ENCODE measurements around the gene SEMA3B. TPM values are rescaled to one million over a fixed set of nuclear protein-coding genes. Genes with fewer than 3 reads are reported as not detected.
A peak's percentile ranks its signal among the peaks of the same experiment; 100 is the strongest.

SEMA3B gene
- total and polyA plus RNA-seq, 9 of the 15 experiments (the other 6 are each of a cell fraction or from before 2014, with no cell fraction given), result 0.03 to 1.8 (median 0.55) TPM; not detected in 1

GRCh38 chr3:50272911-50273688, 4.2 kb downstream of the SEMA3B start (continued):
- TF ChIP-seq ZNF609 (CRISPR knock-in tag; IDR thresholded peaks at IDR 0.05; ENCODE audit: borderline replicate concordance), result no peak
- no peak for TF ChIP-seq MYNN (IDR thresholded peaks at IDR 0.05)
- no peak for TF ChIP-seq MYNN (CRISPR knock-in tag; IDR thresholded peaks at IDR 0.05)
- TF ChIP-seq THRA (IDR thresholded peaks at IDR 0.05), result no peak
- no peak for TF ChIP-seq PRPF4 (IDR thresholded peaks at IDR 0.05; ENCODE audit: insufficient read depth, low read depth, low read length, poor library complexity, severe bottlenecking)
- TF ChIP-seq ATF1 (CRISPR knock-in tag; IDR thresholded peaks at IDR 0.05), result no peak
- 0 out of 2 replicates have a peak, but pooled peaks have one; percentile 24 for TF ChIP-seq ATF1 (tag; IDR thresholded peaks at IDR 0.05)
- TF ChIP-seq ZBTB26 (CRISPR knock-in tag; IDR thresholded peaks at IDR 0.05), result no peak
- TF ChIP-seq ZNF592 (IDR thresholded peaks at IDR 0.05), result no peak
- TF ChIP-seq ZBTB34 (CRISPR knock-in tag; IDR thresholded peaks at IDR 0.05), result no peak
- TF ChIP-seq PML (IDR thresholded peaks at IDR 0.05; ENCODE audit: low read length), result no peak
- peak in 1 of 3 experiments; percentile 35 for TF ChIP-seq YY1 (IDR thresholded peaks at IDR 0.05; ENCODE audit: borderline replicate concordance in 1 of 3, control insufficient read depth in 1 of 3, extremely low read depth in 1 of 3, insufficient read depth in 3 of 3, insufficient read length in 1 of 3, insufficient replicate concordance in 2 of 3, low read depth in 1 of 3, low read length in 2 of 3)
